Activated CD4-positive, alpha-beta T cell treated with anti-CD3 and anti-CD28 coated beads, Interleukin-10, Interleukin-2, amounts not matched to agents 100 ng/mL and 50 ng/mL, durations not matched to agents 16 hours and 8 hours (primary cell): ENCODE data around the gene KIN.
"Not testable (repeated sequence)": the region's sequence is repeated elsewhere in the genome, so short reads cannot be mapped to it uniquely, and the experiment has no call there.

Source experiments
- DNase-seq: peaks from one replicate; pipeline ENCODE4 v3.0.0-alpha.2; 2020

Gene KIN

DNA sequence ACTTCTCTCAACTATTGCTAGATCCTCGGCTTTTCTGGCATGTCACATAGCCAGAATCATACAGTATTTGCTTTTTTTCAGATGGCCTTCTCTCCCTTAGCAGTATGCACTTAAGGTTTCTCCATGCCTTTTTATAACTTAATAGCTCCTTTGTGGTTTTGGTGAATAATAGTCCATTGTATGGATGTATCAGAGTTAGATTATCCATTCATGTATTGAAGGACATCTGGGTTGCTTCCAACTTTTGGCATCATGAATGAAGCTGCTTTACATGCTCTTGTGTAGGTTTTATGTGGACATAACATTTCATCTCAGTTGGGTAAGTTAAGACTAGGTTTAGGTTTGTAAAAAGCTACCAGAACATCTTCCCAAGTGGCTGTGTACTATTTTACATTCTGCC, 4.7 kb upstream of the KIN start:
- no peak for DNase-seq

DNA sequence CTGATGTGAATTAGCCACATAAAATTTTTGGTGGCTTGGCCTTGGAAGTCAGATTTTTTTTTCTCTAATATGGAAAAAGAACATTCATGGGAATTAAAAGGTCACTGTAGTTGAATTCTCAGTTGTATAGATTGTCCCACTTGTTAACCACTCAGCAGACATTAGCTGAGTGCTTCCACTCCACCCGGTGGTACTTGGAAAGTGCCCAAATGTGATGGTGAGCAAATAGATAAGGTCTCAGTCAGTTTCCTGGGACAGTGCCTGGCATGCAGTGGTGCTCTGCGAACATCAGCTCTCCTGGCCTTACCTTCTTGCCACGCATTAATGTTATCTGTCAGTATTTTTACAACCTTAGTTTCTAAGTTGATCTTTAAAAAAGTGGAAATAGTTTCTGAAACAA, 1.6 kb upstream of the KIN start:
- DNase-seq: no peak

GRCh38 chr10:7788639-7789286, 970 bp upstream of the KIN start:
- no peak for DNase-seq

- DNase-seq: no peak
These were observed 490 bp downstream of the KIN start for GRCh38 chr10:7787150-7787856.

DNA sequence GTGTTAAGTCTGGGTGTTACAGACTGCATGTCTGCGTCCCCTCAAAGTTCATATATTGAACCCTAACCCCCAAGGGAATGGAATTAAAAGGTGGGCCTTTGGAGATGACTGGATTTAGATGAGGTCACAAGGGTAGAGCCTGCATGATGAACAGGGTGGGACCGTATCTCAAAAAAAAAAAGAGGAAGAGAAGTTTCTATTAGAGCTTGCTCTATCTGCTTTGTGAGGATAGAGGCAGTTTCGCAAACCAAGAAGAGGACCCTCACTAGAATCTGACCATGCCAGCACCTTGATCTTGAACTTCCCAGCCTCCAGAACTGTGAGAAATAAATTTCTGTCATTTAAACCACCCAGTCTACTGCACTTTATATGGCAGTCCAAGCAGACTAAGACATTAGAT, 1.4 kb downstream of the KIN start:
- DNase-seq: no peak

GRCh38 chr10:7782194-7782593, 5.6 kb downstream of the KIN start:
- not testable (repeated sequence) for DNase-seq

DNA sequence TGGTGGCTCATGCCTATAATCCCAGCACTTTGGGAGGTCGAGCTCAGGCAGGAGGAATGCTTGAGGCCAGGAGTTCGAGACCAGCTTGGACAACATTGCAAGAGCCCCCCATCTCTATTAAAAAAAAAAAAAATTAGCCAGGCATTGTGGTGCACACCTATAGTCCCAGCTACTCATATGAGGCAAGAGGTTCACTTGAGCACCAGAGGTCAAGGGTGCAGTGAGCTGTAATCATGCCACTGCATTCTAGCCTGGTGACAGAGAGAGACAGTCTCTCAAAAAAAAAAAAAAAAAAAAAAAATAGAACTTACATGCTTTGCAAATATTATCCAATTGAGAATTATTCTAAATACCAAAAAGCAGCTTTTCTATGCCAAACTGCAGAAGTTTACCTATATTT, 11.0 kb downstream of the KIN start:
- DNase-seq: no peak

- DNase-seq: no peak
These were observed 13.7 kb downstream of the KIN start for GRCh38 chr10:7773845-7774801.

- DNase-seq: no peak
These were observed 19.4 kb downstream of the KIN start for GRCh38 chr10:7768417-7768816.

GRCh38 chr10:7767209-7767608, 20.6 kb downstream of the KIN start:
- no peak for DNase-seq

DNA sequence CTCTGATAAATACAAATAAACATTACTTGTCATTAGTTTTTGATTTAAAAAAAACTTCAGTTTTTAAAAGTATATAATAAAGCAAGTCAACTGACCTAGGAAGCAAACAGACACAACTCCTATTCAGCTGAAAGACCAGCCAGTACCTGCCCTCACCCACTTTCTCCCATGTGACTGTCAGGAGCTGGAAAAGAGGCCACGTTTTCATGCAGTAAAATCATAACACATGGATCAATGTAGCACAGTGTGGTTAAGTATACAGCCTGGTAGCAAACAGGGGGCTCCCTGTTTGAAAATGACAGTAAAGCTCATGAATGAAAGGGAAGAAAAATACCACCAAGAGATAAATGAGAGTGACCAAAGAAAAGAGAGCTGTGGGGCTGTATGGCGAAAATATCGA, 21.6 kb downstream of the KIN start:
- DNase-seq: no peak

DNA sequence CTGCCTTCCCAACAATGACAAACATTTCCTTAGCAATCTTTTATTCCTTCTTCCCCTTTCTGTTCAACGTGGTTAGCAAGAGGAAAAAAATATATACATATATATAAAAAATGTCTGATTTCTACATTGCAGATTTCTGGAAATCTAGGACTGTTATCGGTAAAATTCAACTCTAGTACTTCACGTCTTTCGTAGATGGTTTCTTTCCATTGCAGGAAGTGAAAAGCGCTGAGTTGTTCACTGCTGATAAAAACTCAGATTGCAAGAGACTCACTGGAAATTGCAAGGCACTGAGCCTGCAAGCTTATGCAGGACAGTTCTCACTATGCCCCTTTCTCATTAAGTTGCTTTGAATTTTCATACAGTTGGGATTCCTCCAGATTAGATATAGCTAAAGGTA, 23.9 kb downstream of the KIN start:
- DNase-seq: no peak

GRCh38 chr10:7756360-7756992, 31.3 kb downstream of the KIN start:
- peak; percentile 39 for DNase-seq

- DNase-seq: no peak
These were observed 32.7 kb downstream of the KIN start for GRCh38 chr10:7755103-7755502.

DNA sequence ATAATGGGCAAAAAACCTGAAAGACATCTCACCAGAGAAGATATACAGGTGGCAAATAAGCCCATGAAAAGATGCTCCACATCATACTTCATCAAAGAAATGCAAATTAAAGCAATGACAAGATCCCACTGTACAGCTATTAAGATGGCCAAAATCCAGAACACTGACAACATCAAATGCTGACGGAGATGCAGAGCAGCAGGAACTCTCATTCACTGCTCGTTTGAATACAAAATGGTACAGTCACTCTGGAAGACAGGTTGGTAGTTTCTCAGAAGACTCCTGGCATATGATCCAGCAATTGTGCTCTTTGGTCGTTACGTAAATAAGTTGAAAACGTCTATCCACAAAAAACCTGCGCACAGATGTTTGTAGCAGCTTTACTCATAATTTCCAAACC, 35.5 kb downstream of the KIN start:
- no peak for DNase-seq

GRCh38 chr10:7750222-7750621, 37.6 kb downstream of the KIN start:
- DNase-seq: no peak

DNA sequence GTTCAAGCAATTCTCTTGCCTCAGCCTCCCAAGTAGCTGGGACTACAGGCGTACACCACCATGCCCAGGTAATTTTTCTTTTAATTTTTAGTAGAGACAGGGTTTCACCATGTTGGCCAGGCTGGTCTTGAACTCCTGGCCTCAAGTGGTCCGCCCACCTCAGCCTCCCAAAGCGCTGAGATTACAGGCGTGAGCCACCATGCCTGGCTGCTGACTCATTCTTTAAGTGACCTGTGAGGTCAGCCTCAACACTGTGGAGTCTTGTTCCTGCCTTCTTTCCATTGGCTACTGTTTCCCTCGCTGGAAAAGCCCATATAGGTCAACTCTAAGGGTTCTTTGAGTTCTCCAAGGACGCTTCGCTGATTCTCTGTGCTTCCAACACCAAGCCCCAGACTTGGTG, 39.2 kb downstream of the KIN start:
- not testable (repeated sequence) for DNase-seq

- no peak for DNase-seq
These were observed 43.5 kb downstream of the KIN start for GRCh38 chr10:7744307-7744706.

- DNase-seq: no peak
These were observed 49.0 kb downstream of the KIN start for GRCh38 chr10:7738536-7739407.

GRCh38 chr10:7734821-7735220, 53.0 kb downstream of the KIN start:
- no peak for DNase-seq

DNA sequence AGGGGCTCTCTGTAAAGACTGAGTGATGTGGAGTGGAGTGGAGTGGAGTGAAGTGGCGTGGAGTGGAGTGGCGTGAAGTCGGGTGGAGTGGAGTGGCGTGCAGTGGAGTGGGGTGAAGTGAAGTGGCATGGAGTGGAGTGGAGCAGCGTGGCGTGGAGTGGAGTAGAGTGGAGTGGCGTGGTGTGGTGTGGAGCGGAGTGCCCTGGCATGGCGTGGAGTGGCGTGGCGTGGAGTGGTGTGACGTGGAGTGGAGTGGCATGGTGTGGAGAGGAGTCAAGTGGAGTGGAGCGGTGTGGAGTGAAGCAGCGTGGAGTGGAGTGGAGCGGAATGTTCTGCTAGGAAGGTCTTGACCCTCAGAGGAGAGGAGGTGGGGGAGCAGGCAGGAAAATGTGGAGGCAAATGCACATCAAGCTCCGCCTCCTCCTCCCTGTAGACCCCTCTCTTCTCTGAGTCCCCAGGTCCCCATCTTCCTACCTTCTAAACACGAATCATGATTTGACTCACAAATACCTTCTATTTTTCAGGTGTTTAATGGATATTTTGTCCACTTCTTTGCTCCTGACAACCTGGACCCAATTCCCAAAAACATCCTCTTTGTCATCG, 64.8 kb downstream of the KIN start:
- no peak for DNase-seq

- no peak for DNase-seq
These were observed 67.3 kb downstream of the KIN start for GRCh38 chr10:7720478-7720877.
